Activated CD8-positive, alpha-beta memory T cell treated with anti-CD3 and anti-CD28 coated beads for 4 hours (primary cell): ENCODE data around the gene SYNC.
A peak's percentile ranks its signal among the peaks of the same experiment; 100 is the strongest.
"Not testable (repeated sequence)": the region's sequence is repeated elsewhere in the genome, so short reads cannot be mapped to it uniquely, and the experiment has no call there.

Source experiments
- DNase-seq, 2 donors: peaks; one replicate each; pipeline ENCODE4 v3.0.0-alpha.2; 2020; ENCODE audit warnings: low read depth in 2 of 2

SYNC gene

GRCh38 chr1:32693455-32694174 is 9.0 kb downstream of the SYNC start:
- no peak for DNase-seq

GRCh38 chr1:32686387-32686786 is 16.2 kb downstream of the SYNC start:
- DNase-seq: no peak

GRCh38 chr1:32685498-32685897 is 17.1 kb downstream of the SYNC start:
- no peak for DNase-seq

GRCh38 chr1:32684167-32684811 is 18.3 kb downstream of the SYNC start:
- no peak for DNase-seq

- no peak for DNase-seq
These were observed 19.2 kb downstream of the SYNC start for GRCh38 chr1:32683397-32683796.

GRCh38 chr1:32681999-32682398 is 20.6 kb downstream of the SYNC start:
- no peak for DNase-seq

- DNase-seq: no peak
These were observed 21.1 kb downstream of the SYNC start for GRCh38 chr1:32681509-32681908.

- DNase-seq: no peak
These were observed 21.9 kb downstream of the SYNC start for GRCh38 chr1:32680642-32681041.

- DNase-seq: not testable (repeated sequence)
These were observed 22.6 kb downstream of the SYNC start for GRCh38 chr1:32679993-32680392.

GRCh38 chr1:32676945-32677344 is 25.6 kb downstream of the SYNC start:
- DNase-seq: no peak

- not testable (repeated sequence) for DNase-seq
These were observed 33.9 kb downstream of the SYNC start for GRCh38 chr1:32668716-32669115.

- no peak for DNase-seq
These were observed 35.5 kb downstream of the SYNC start for GRCh38 chr1:32666901-32667566.

- no peak for DNase-seq
These were observed 36.7 kb downstream of the SYNC start for GRCh38 chr1:32665915-32666314.

- DNase-seq: no peak
These were observed 43.0 kb downstream of the SYNC start for GRCh38 chr1:32659581-32659980.

GRCh38 chr1:32652244-32652962 is 50.2 kb downstream of the SYNC start:
- no peak for DNase-seq

GRCh38 chr1:32651461-32652073 is 51.0 kb downstream of the SYNC start:
- DNase-seq: no peak

GRCh38 chr1:32650752-32651460 is 51.7 kb downstream of the SYNC start, which contains the start of gene RBBP4:
TSS of gene RBBP4 (plus strand) at chr1:32651208. CDS start at chr1:32651307, 99 bp downstream.
- peak; percentile 95 to 98 for DNase-seq

GRCh38 chr1:32650248-32650751 is 52.3 kb downstream of the SYNC start, which contains the start of gene ZBTB8OS:
TSS of gene ZBTB8OS (minus strand) at chr1:32650550. CDS start at chr1:32650529, 21 bp downstream.
- peak; percentile 70 to 75 for DNase-seq

GRCh38 chr1:32647308-32648134 is 55.0 kb downstream of the SYNC start:
- no peak for DNase-seq

- DNase-seq: no peak
These were observed 58.1 kb downstream of the SYNC start for GRCh38 chr1:32644426-32644825.
